Measurements from ENCODE around the gene FBXL16. TPM values are rescaled to one million over a fixed set of nuclear protein-coding genes. Genes with fewer than 3 reads are reported as not detected.

The FBXL16 gene
- total and polyA plus RNA-seq, 2 of the 13 experiments (the other 11 are each of a cell fraction or from before 2014, with no cell fraction given): 0.22 to 2.0 TPM

GRCh38 chr16:657487-657886 lies 48.1 kb downstream of the FBXL16 start:
- no peaks in the 10 kb centered on the region for H3K79me2 ChIP-seq (ENCODE audit: insufficient read depth, low read length)
- in situ Hi-C loops (cut with HindIII; ENCODE audit: extremely low pct_ligation_motif_present, low pct_unique_long_range_greater_than_20kb): no loop called here
- POLR2A ChIA-PET: no interaction called here
- no peak overlapping the region for H3K4me3 ChIP-seq (replicated peaks in 1 of 3; ENCODE audit: insufficient read depth in 1 of 3, low read depth in 2 of 3, low read length in 3 of 3)
- CTCF ChIA-PET (ENCODE audit: low intra/inter-chr PET ratio, low total read pairs): no interaction called here
- BruUV-seq (replicated peaks): no TSS peak
- H3K27ac ChIP-seq (ENCODE audit: extremely low read length, insufficient read depth, low read length): no peak overlapping the region
- no peaks in the 10 kb centered on the region for H3K27me3 ChIP-seq (ENCODE audit: control insufficient read depth in 1 of 2, insufficient read depth in 2 of 2, low read length in 2 of 2)
- DNase-seq (ENCODE audit: low spot score) (no peak), ATAC-seq (no peak), FAIRE-seq (no peak)
- peaks cover 2 to 3% of the 10 kb centered on the region in 2 experiments; a peak in 1 of 5 replicates for H3K36me3 ChIP-seq (replicated peaks in 1 of 2; ENCODE audit: control insufficient read depth in 1 of 2, insufficient read depth in 2 of 2, low read length in 2 of 2)
- no CpG with 5 or more reads among the region's 22 CpGs for WGBS (ENCODE audit: low lambda C conversion rate)
- intact Hi-C loops (cut with micrococcal nuclease; ENCODE audit: unreplicated experiment): no loop called here
- H3K9ac ChIP-seq (ENCODE audit: insufficient read depth, low read depth, low read length): no peak overlapping the region
- no peaks in the 10 kb centered on the region for H3K9me3 ChIP-seq (ENCODE audit: low read length)
- H3K4me1 ChIP-seq (ENCODE audit: insufficient read depth, low read length): peaks cover 22% of the 10 kb centered on the region
- H2AFZ ChIP-seq (ENCODE audit: low read length): no peak overlapping the region
- TF ChIP-seq ZNF747 (CRISPR knock-in tag; IDR thresholded peaks at IDR 0.05; ENCODE audit: borderline replicate concordance): no peak
- TF ChIP-seq ELF1 (CRISPR knock-in tag; IDR thresholded peaks at IDR 0.05): no peak
- TF ChIP-seq RBFOX2 (IDR thresholded peaks at IDR 0.05; ENCODE audit: low read depth, low read length): 0 out of 2 replicates have a peak, but pooled peaks have one; percentile 21
- no peak for TF ChIP-seq ZFP37 (CRISPR knock-in tag; IDR thresholded peaks at IDR 0.05; ENCODE audit: borderline replicate concordance)
- TF ChIP-seq ZNF331 (CRISPR knock-in tag; IDR thresholded peaks at IDR 0.05): no peak
- no peak overlapping the region for H3K4me2 ChIP-seq (ENCODE audit: low read depth, low read length)
- H4K20me1 ChIP-seq (ENCODE audit: insufficient read depth, low read length): no peaks in the 10 kb centered on the region

GRCh38 chr16:654034-654433 lies 51.6 kb downstream of the FBXL16 start:
- 53% methylated on average over 12 of the region's 12 CpGs for WGBS (ENCODE audit: low lambda C conversion rate)
- POLR2A ChIA-PET: interaction anchor here (0.6 to 1.1 kb wide), 2 partner anchors 13 to 25 kb away, joined by 3 to 4 read pairs; partner anchors contain the start of gene RHOT2
- H3K36me3 ChIP-seq (replicated peaks in 1 of 2; ENCODE audit: control insufficient read depth in 1 of 2, insufficient read depth in 2 of 2, low read length in 2 of 2): peaks cover 2 to 3% of the 10 kb centered on the region in 2 experiments; a peak in 1 of 5 replicates
- TF ChIP-seq ZBTB7A (CRISPR knock-in tag; IDR thresholded peaks at IDR 0.05) (no peak), SSRP1 (CRISPR knock-in tag; IDR thresholded peaks at IDR 0.05) (no peak), SNRNP70 (IDR thresholded peaks at IDR 0.05; ENCODE audit: low read depth, low read length) (no peak), ZUFSP (CRISPR knock-in tag; IDR thresholded peaks at IDR 0.05; ENCODE audit: borderline replicate concordance) (no peak), ZNF280D (CRISPR knock-in tag; IDR thresholded peaks at IDR 0.05) (0 out of 2 replicates have a peak, but pooled peaks have one; percentile 48), ZNF776 (CRISPR knock-in tag; IDR thresholded peaks at IDR 0.05) (no peak), GATAD2A (CRISPR knock-in tag; IDR thresholded peaks at IDR 0.05) (peak; percentile 44; the same call in 1 of the 2 replicates), POLR2A (IDR thresholded peaks at IDR 0.05; ENCODE audit: insufficient read depth in 1 of 2, low read depth in 2 of 2, low read length in 2 of 2) (no peak), ZNF34 (CRISPR knock-in tag; IDR thresholded peaks at IDR 0.05; ENCODE audit: borderline replicate concordance) (no peak), THAP8 (CRISPR knock-in tag; IDR thresholded peaks at IDR 0.05; ENCODE audit: borderline replicate concordance) (no peak)

More at GRCh38 chr16:654034-654433, 51.6 kb downstream of the FBXL16 start:
- peak; percentile 37 for FAIRE-seq
- Histone ChIP-seq H3K4me2 (ENCODE audit: low read depth, low read length) (0 out of 2 replicates have a peak overlapping the region, but pooled peaks have one; percentile 19), H4K20me1 (ENCODE audit: insufficient read depth, low read length) (no peaks in the 10 kb centered on the region), H3K27me3 (ENCODE audit: control insufficient read depth in 1 of 2, insufficient read depth in 2 of 2, low read length in 2 of 2) (no peaks in the 10 kb centered on the region), H3K27ac (ENCODE audit: extremely low read length, insufficient read depth, low read length) (peak overlapping the region; percentile 58), H2AFZ (ENCODE audit: low read length) (no peak overlapping the region), H3K4me3 (replicated peaks in 1 of 3; ENCODE audit: insufficient read depth in 1 of 3, low read depth in 2 of 3, low read length in 3 of 3) (no peak overlapping the region), H3K4me1 (ENCODE audit: insufficient read depth, low read length) (peaks cover 38% of the 10 kb centered on the region), H3K79me2 (ENCODE audit: insufficient read depth, low read length) (peaks cover 4% of the 10 kb centered on the region), H3K9ac (ENCODE audit: insufficient read depth, low read depth, low read length) (no peak overlapping the region), H3K9me3 (ENCODE audit: low read length) (no peaks in the 10 kb centered on the region)
- DNase-seq (ENCODE audit: low spot score): peak; percentile 45
- CTCF ChIA-PET (ENCODE audit: low intra/inter-chr PET ratio, low total read pairs): no interaction called here
- BruUV-seq (replicated peaks): no TSS peak
- in situ Hi-C loops (cut with HindIII; ENCODE audit: extremely low pct_ligation_motif_present, low pct_unique_long_range_greater_than_20kb): no loop called here
- intact Hi-C loops (cut with micrococcal nuclease; ENCODE audit: unreplicated experiment): no loop called here
- ATAC-seq: no peak
